ENCODE data around the gene NRP2. TPM values are rescaled to one million over a fixed set of nuclear protein-coding genes. Genes with fewer than 3 reads are reported as not detected.

Gene NRP2
- polyA plus RNA-seq, 2 donors, result 6.9 to 11.1 TPM

DNA sequence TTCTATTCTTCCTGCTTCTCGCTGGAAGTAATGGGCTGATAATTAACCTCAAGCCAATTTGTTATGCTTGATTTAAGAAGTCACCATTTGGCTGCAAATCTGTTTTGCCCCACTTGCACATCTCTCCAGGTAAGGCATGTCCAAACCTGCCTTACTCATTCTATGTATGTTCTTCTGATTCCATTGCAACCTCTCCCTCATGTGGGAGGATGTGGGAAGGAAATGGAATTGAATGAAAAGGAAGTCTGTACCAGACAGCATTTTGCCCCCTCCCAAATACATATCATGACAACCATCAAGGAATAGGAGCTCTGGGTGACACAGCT is 131.7 kb downstream of the NRP2 start:
- H3K27ac ChIP-seq (ENCODE audit: low read depth in 2 of 2, low read length in 1 of 2), result no peak overlapping the region
- no peaks in the 10 kb centered on the region for H3K9me3 ChIP-seq (ENCODE audit: control insufficient read depth in 2 of 2, insufficient read depth in 1 of 2, low read depth in 1 of 2, low read length in 1 of 2)
- H3K4me1 ChIP-seq (ENCODE audit: control insufficient read depth in 2 of 2, insufficient read depth in 2 of 2, low read length in 1 of 2), result no peaks in the 10 kb centered on the region
- WGBS, 2 donors, result 45 to 50% methylated on average over 1 of the region's 1 CpG
- no peak overlapping the region for H3K4me3 ChIP-seq (ENCODE audit: low read depth in 1 of 2, low read length in 2 of 2)
- no peaks in the 10 kb centered on the region for H3K36me3 ChIP-seq (ENCODE audit: control insufficient read depth in 2 of 2, insufficient read depth in 2 of 2, low read length in 1 of 2)
- H3K27me3 ChIP-seq (ENCODE audit: control insufficient read depth in 1 of 2, insufficient read depth in 2 of 2, low read length in 2 of 2), result no peaks in the 10 kb centered on the region

- Histone ChIP-seq H3K9me3 (ENCODE audit: control insufficient read depth in 2 of 2, insufficient read depth in 1 of 2, low read depth in 1 of 2, low read length in 1 of 2) (no peaks in the 10 kb centered on the region), H3K4me1 (ENCODE audit: control insufficient read depth in 2 of 2, insufficient read depth in 2 of 2, low read length in 1 of 2) (no peaks in the 10 kb centered on the region), H3K36me3 (ENCODE audit: control insufficient read depth in 2 of 2, insufficient read depth in 2 of 2, low read length in 1 of 2) (no peaks in the 10 kb centered on the region), H3K27ac (ENCODE audit: low read depth in 2 of 2, low read length in 1 of 2) (no peak overlapping the region), H3K27me3 (ENCODE audit: control insufficient read depth in 1 of 2, insufficient read depth in 2 of 2, low read length in 2 of 2) (no peaks in the 10 kb centered on the region), H3K4me3 (ENCODE audit: low read depth in 1 of 2, low read length in 2 of 2) (no peak overlapping the region)
- WGBS, 2 donors, result 70 to 79% methylated on average over 3 of the region's 3 CpGs
These were observed 133.4 kb downstream of the NRP2 start for GRCh38 chr2:205815673-205816072.

DNA sequence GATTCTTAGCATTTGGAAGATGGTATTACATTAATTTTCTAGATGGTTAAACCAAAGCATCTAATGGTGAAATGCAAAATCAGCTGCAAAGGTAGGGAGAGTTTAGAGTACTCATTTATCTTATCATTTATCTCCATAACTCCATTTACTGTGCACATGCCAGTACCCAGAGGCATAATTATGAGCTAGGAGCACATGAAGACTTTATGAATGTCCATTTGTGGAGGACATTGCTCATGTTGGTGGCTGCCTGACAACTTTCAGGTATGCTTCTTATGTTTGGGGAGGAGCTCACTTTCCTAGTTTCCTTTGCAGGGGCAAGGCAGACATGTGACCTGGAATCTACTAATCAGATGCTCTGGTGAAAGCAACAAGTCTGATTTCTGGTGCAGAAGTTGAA is 134.0 kb downstream of the NRP2 start:
- no peak overlapping the region for H3K4me3 ChIP-seq (ENCODE audit: low read depth in 1 of 2, low read length in 2 of 2)
- H3K27me3 ChIP-seq (ENCODE audit: control insufficient read depth in 1 of 2, insufficient read depth in 2 of 2, low read length in 2 of 2), result no peaks in the 10 kb centered on the region
- no peaks in the 10 kb centered on the region for H3K36me3 ChIP-seq (ENCODE audit: control insufficient read depth in 2 of 2, insufficient read depth in 2 of 2, low read length in 1 of 2)
- H3K9me3 ChIP-seq (ENCODE audit: control insufficient read depth in 2 of 2, insufficient read depth in 1 of 2, low read depth in 1 of 2, low read length in 1 of 2), result no peaks in the 10 kb centered on the region
- no peak overlapping the region for H3K27ac ChIP-seq (ENCODE audit: low read depth in 2 of 2, low read length in 1 of 2)
- no peaks in the 10 kb centered on the region for H3K4me1 ChIP-seq (ENCODE audit: control insufficient read depth in 2 of 2, insufficient read depth in 2 of 2, low read length in 1 of 2)

DNA sequence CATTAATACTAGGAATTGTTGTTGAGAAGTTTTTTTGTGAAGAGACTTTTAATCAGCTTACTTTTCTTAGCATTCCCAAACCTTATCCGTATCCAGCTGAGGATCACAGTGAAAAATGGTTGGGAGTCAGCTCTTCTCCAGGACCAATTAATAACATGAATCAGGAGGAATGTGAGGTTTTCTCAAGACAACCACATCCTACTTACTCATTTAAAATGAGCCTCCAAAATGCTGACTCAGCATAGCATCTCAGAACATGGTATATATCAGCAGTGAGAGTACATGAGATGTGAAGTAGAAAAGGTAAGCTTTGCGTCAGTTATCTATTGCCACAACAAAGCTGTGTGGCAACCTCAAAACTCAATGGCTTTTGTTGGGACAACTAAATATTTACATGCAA is 140.3 kb downstream of the NRP2 start:
- Histone ChIP-seq H3K4me1 (ENCODE audit: control insufficient read depth in 2 of 2, insufficient read depth in 2 of 2, low read length in 1 of 2) (no peaks in the 10 kb centered on the region), H3K9me3 (ENCODE audit: control insufficient read depth in 2 of 2, insufficient read depth in 1 of 2, low read depth in 1 of 2, low read length in 1 of 2) (no peaks in the 10 kb centered on the region), H3K4me3 (ENCODE audit: low read depth in 1 of 2, low read length in 2 of 2) (no peak overlapping the region), H3K27me3 (ENCODE audit: control insufficient read depth in 1 of 2, insufficient read depth in 2 of 2, low read length in 2 of 2) (no peaks in the 10 kb centered on the region), H3K36me3 (ENCODE audit: control insufficient read depth in 2 of 2, insufficient read depth in 2 of 2, low read length in 1 of 2) (no peaks in the 10 kb centered on the region), H3K27ac (ENCODE audit: low read depth in 2 of 2, low read length in 1 of 2) (no peak overlapping the region)
- 93% methylated on average over 2 of the region's 2 CpGs for whole genome bisulfite sequencing, 2 donors

GRCh38 chr2:205827809-205828365 is 145.6 kb downstream of the NRP2 start:
- Histone ChIP-seq H3K4me1 (ENCODE audit: control insufficient read depth in 2 of 2, insufficient read depth in 2 of 2, low read length in 1 of 2) (no peaks in the 10 kb centered on the region), H3K27me3 (ENCODE audit: control insufficient read depth in 1 of 2, insufficient read depth in 2 of 2, low read length in 2 of 2) (no peaks in the 10 kb centered on the region), H3K36me3 (ENCODE audit: control insufficient read depth in 2 of 2, insufficient read depth in 2 of 2, low read length in 1 of 2) (no peaks in the 10 kb centered on the region), H3K27ac (ENCODE audit: low read depth in 2 of 2, low read length in 1 of 2) (no peak overlapping the region), H3K9me3 (ENCODE audit: control insufficient read depth in 2 of 2, insufficient read depth in 1 of 2, low read depth in 1 of 2, low read length in 1 of 2) (no peaks in the 10 kb centered on the region), H3K4me3 (ENCODE audit: low read depth in 1 of 2, low read length in 2 of 2) (no peak overlapping the region)
- 85 to 91% methylated on average over 9 of the region's 9 CpGs for WGBS, 2 donors

DNA sequence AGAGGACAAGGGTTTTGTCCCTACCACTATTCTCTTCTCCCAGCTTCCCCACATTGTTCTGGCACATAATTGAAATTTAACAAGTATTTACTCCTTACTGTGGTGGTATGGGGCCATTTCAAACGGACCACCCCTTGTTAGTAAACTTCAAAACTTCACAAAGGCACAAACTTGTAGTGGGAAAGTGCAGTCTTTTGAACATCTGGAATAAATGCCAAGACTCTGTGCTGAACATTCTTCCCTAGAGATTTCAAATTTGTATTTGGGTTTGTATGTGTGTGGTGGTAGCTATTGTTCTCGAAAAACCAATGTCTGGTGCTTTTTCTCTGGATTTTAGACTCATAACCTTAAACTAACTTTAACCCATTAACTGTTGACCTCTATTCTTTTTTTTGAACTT is 151.6 kb downstream of the NRP2 start:
- Histone ChIP-seq H3K27ac (ENCODE audit: low read depth in 2 of 2, low read length in 1 of 2) (no peak overlapping the region), H3K9me3 (ENCODE audit: control insufficient read depth in 2 of 2, insufficient read depth in 1 of 2, low read depth in 1 of 2, low read length in 1 of 2) (no peaks in the 10 kb centered on the region), H3K36me3 (ENCODE audit: control insufficient read depth in 2 of 2, insufficient read depth in 2 of 2, low read length in 1 of 2) (no peaks in the 10 kb centered on the region), H3K4me3 (ENCODE audit: low read depth in 1 of 2, low read length in 2 of 2) (no peak overlapping the region), H3K4me1 (ENCODE audit: control insufficient read depth in 2 of 2, insufficient read depth in 2 of 2, low read length in 1 of 2) (no peaks in the 10 kb centered on the region), H3K27me3 (ENCODE audit: control insufficient read depth in 1 of 2, insufficient read depth in 2 of 2, low read length in 2 of 2) (no peaks in the 10 kb centered on the region)
- 55 to 66% methylated on average over 2 of the region's 2 CpGs for WGBS, 2 donors

DNA sequence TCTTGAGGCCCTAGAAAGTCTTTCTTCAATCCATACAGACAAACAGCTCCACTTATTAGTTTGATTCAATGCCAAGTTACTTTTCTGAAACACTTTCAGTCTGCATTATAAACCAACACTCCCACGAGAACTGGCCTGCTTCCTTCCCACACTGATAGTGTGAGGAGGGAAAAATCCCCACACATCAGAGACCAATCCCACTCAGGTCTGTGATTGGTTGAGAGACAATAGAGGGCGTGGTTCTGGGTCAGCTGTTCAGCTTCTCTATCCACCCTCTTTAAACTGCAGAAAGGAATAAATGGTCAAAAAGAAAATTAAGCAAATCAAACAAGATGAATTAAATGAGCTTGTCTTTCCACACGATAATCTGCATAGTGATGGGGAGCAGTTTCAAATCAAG is 152.5 kb downstream of the NRP2 start:
- Histone ChIP-seq H3K36me3 (ENCODE audit: control insufficient read depth in 2 of 2, insufficient read depth in 2 of 2, low read length in 1 of 2) (no peaks in the 10 kb centered on the region), H3K4me1 (ENCODE audit: control insufficient read depth in 2 of 2, insufficient read depth in 2 of 2, low read length in 1 of 2) (no peaks in the 10 kb centered on the region), H3K9me3 (ENCODE audit: control insufficient read depth in 2 of 2, insufficient read depth in 1 of 2, low read depth in 1 of 2, low read length in 1 of 2) (no peaks in the 10 kb centered on the region), H3K4me3 (ENCODE audit: low read depth in 1 of 2, low read length in 2 of 2) (no peak overlapping the region), H3K27me3 (ENCODE audit: control insufficient read depth in 1 of 2, insufficient read depth in 2 of 2, low read length in 2 of 2) (no peaks in the 10 kb centered on the region), H3K27ac (ENCODE audit: low read depth in 2 of 2, low read length in 1 of 2) (peak overlapping the region in 1 of 2 donors; percentile 18)
- 28 to 30% methylated on average over 3 of the region's 3 CpGs for WGBS, 2 donors

GRCh38 chr2:205835251-205835791 is 153.0 kb downstream of the NRP2 start:
- Histone ChIP-seq H3K27ac (ENCODE audit: low read depth in 2 of 2, low read length in 1 of 2) (no peak overlapping the region), H3K9me3 (ENCODE audit: control insufficient read depth in 2 of 2, insufficient read depth in 1 of 2, low read depth in 1 of 2, low read length in 1 of 2) (no peaks in the 10 kb centered on the region), H3K4me1 (ENCODE audit: control insufficient read depth in 2 of 2, insufficient read depth in 2 of 2, low read length in 1 of 2) (no peaks in the 10 kb centered on the region), H3K4me3 (ENCODE audit: low read depth in 1 of 2, low read length in 2 of 2) (no peak overlapping the region), H3K27me3 (ENCODE audit: control insufficient read depth in 1 of 2, insufficient read depth in 2 of 2, low read length in 2 of 2) (no peaks in the 10 kb centered on the region), H3K36me3 (ENCODE audit: control insufficient read depth in 2 of 2, insufficient read depth in 2 of 2, low read length in 1 of 2) (no peaks in the 10 kb centered on the region)
- WGBS, 2 donors, result 39 to 56% methylated on average over 4 of the region's 4 CpGs

- 61 to 65% methylated on average over 5 of the region's 5 CpGs for WGBS, 2 donors
- Histone ChIP-seq H3K27ac (ENCODE audit: low read depth in 2 of 2, low read length in 1 of 2) (peak overlapping the region; percentile 30 to 47), H3K27me3 (ENCODE audit: control insufficient read depth in 1 of 2, insufficient read depth in 2 of 2, low read length in 2 of 2) (no peaks in the 10 kb centered on the region), H3K36me3 (ENCODE audit: control insufficient read depth in 2 of 2, insufficient read depth in 2 of 2, low read length in 1 of 2) (no peaks in the 10 kb centered on the region), H3K4me3 (ENCODE audit: low read depth in 1 of 2, low read length in 2 of 2) (no peak overlapping the region), H3K9me3 (ENCODE audit: control insufficient read depth in 2 of 2, insufficient read depth in 1 of 2, low read depth in 1 of 2, low read length in 1 of 2) (no peaks in the 10 kb centered on the region), H3K4me1 (ENCODE audit: control insufficient read depth in 2 of 2, insufficient read depth in 2 of 2, low read length in 1 of 2) (no peaks in the 10 kb centered on the region)
These were observed 153.6 kb downstream of the NRP2 start for GRCh38 chr2:205835923-205836322.

DNA sequence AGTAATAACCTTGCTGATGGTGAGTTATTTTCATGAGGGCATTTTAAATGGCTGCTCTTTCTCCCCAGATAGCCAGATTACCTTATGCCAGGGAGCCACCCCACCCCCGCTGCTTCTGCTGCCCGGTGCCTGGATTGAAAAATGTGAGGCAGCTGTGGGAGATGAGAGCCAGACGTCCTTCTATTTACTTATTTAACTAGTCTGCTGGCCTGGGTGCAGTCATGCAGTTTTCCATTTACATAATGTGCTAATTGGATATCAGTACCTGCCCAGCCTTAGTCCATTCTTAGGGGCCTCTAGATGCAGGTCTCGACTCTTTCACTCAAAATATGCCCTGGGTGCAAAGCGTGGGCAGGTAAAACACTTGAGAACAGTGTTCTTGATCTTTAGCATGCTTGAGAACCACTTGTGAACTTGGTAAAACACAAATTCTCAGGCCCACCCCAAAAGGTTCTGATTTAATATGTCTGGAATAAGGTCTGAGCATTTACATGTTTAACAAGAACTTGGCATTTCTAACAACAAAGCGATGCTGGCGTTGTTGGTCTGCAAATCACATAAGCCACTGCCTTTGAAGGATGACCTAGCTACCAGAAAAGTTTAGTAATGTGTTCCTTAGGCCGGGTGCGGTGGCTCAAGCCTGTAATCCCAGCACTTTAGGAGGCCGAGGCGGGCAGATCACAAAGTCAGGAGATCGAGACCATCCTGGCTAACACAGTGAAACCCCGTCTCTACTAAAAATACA is 154.3 kb downstream of the NRP2 start:
- no peaks in the 10 kb centered on the region for H3K27me3 ChIP-seq (ENCODE audit: control insufficient read depth in 1 of 2, insufficient read depth in 2 of 2, low read length in 2 of 2)
- no peaks in the 10 kb centered on the region for H3K9me3 ChIP-seq (ENCODE audit: control insufficient read depth in 2 of 2, insufficient read depth in 1 of 2, low read depth in 1 of 2, low read length in 1 of 2)
- no peaks in the 10 kb centered on the region for H3K4me1 ChIP-seq (ENCODE audit: control insufficient read depth in 2 of 2, insufficient read depth in 2 of 2, low read length in 1 of 2)
- peak overlapping the region; percentile 10 to 47 for H3K27ac ChIP-seq (ENCODE audit: low read depth in 2 of 2, low read length in 1 of 2)
- no peaks in the 10 kb centered on the region for H3K36me3 ChIP-seq (ENCODE audit: control insufficient read depth in 2 of 2, insufficient read depth in 2 of 2, low read length in 1 of 2)
- H3K4me3 ChIP-seq (ENCODE audit: low read depth in 1 of 2, low read length in 2 of 2), result no peak overlapping the region
- 64 to 82% methylated on average over 12 to 13 of the region's 13 CpGs for WGBS, 2 donors

Measured in esophagus (tissue), 2 donors.